DND-41 (cell line): Measurements from ENCODE around the gene SLC6A7.

Source experiments
- CTCF ChIP-seq: IDR thresholded peaks from 2 replicates; pipeline ENCODE4 v1.5.1; 2012; ENCODE audit warnings: borderline replicate concordance, low read length, moderate library complexity, mild to moderate bottlenecking; ENCODE audit not compliant: poor library complexity, severe bottlenecking; ENCODE audit errors: extremely low read depth
- EZH2 ChIP-seq: IDR thresholded peaks from 3 replicates; pipeline ENCODE4 v1.6.1; 2012; ENCODE audit warnings: borderline replicate concordance, low read depth, mild to moderate bottlenecking, moderate library complexity, low read length, inconsistent platforms; ENCODE audit not compliant: severe bottlenecking

GRCh38 chr5:150235500-150235854 lies 45.6 kb downstream of the SLC6A7 start:
- no peak for TF ChIP-seq EZH2
- no peak for TF ChIP-seq CTCF
